Liver (tissue), 3 donors: ENCODE measurements around the gene CAMK1G.

Experiments
- ATF3 ChIP-seq: IDR thresholded peaks from 2 replicates; pipeline ENCODE4 v1.6.1; 2016; ENCODE audit warnings: antibody characterized with exemption
- CTCF ChIP-seq: fragments of 150-350 bp; IDR thresholded peaks from 2 replicates; pipeline ENCODE4 v1.5.1; 2017; ENCODE audit warnings: improper control_type of control experiment, low read depth, low read length; ENCODE audit not compliant: missing input control
- FOXA1 ChIP-seq: IDR thresholded peaks from 2 replicates; pipeline ENCODE4 v1.6.1; 2016; ENCODE audit warnings: antibody characterized with exemption
- JUND ChIP-seq, 2 donors: IDR thresholded peaks; 2 replicates each; pipeline ENCODE4 v1.6.1; 2016; ENCODE audit warnings: antibody characterized with exemption in 2 of 2
- MAX ChIP-seq: IDR thresholded peaks from 2 replicates; pipeline ENCODE4 v1.6.1; 2016; ENCODE audit warnings: antibody characterized with exemption
- REST ChIP-seq: IDR thresholded peaks from 2 replicates; pipeline ENCODE4 v1.6.1; 2016; ENCODE audit warnings: antibody characterized with exemption, mild to moderate bottlenecking
- ZBTB33 ChIP-seq: IDR thresholded peaks from 2 replicates; pipeline ENCODE4 v1.6.1; 2016; ENCODE audit warnings: antibody characterized with exemption
- donor health status: healthy.
- donor health status: healthy.

GRCh38 chr1:209586221-209586740, 2.8 kb downstream of the CAMK1G start:
- no peak for TF ChIP-seq CTCF
- no peak for TF ChIP-seq REST
- TF ChIP-seq MAX: no peak
- TF ChIP-seq ATF3: no peak
- TF ChIP-seq JUND (IDR thresholded peaks at IDR 0.05): no peak
- TF ChIP-seq FOXA1: no peak
- no peak for TF ChIP-seq ZBTB33
